HepG2 (cell line): ENCODE measurements around the gene MLANA. TPM values are rescaled to one million over a fixed set of nuclear protein-coding genes. Genes with fewer than 3 reads are reported as not detected.
A peak's percentile ranks its signal among the peaks of the same experiment; 100 is the strongest.

ENCODE experiments used
- ARID4A ChIP-seq: sonication (generic); formaldehyde crosslinking; IDR thresholded peaks from 2 replicates; pipeline ENCODE4 v1.5.0; 2020; ENCODE audit warnings: mild to moderate bottlenecking, missing genetic modification reagents, borderline replicate concordance
- ATF1 ChIP-seq: IDR thresholded peaks from 2 replicates; pipeline ENCODE4 v1.6.1; 2016; ENCODE audit warnings: mild to moderate bottlenecking, control low read depth
- GZF1 ChIP-seq: sonication (generic); formaldehyde crosslinking; IDR thresholded peaks from 2 replicates; pipeline ENCODE4 v1.5.1; 2020; ENCODE audit warnings: mild to moderate bottlenecking, missing genetic modification reagents
- HDAC6 ChIP-seq: fragments of 200-600 bp; sonication (generic); IDR thresholded peaks from 2 replicates; pipeline ENCODE4 v1.7.0; 2017; ENCODE audit warnings: mild to moderate bottlenecking, antibody characterized with exemption, low read length, low read depth
- KLF16 ChIP-seq, 2 experiments: sonication (generic) in 1 of 2; formaldehyde crosslinking in 1 of 2; IDR thresholded peaks; 2 replicates each; pipeline versions ENCODE4 v1.6.1 to v1.8.0; 2016 to 2023; ENCODE audit warnings: missing genetic modification reagents in 2 of 2, missing compliant biosample characterization in 1 of 2
- MTA1 ChIP-seq: sonication (generic); formaldehyde crosslinking; IDR thresholded peaks from 2 replicates; pipeline ENCODE4 v1.4.0; 2020; ENCODE audit warnings: missing genetic modification reagents, mild to moderate bottlenecking, borderline replicate concordance
- RAD21 ChIP-seq: fragments of 450-650 bp; formaldehyde crosslinking; IDR thresholded peaks from 2 replicates; pipeline ENCODE4 v1.5.0; 2020; ENCODE audit warnings: mild to moderate bottlenecking
- SNAI1 ChIP-seq: sonication (generic); formaldehyde crosslinking; IDR thresholded peaks from 2 replicates; pipeline ENCODE4 v1.5.0; 2020; ENCODE audit warnings: mild to moderate bottlenecking, missing genetic modification reagents, borderline replicate concordance
- SNAPC4 ChIP-seq: sonication (generic); formaldehyde crosslinking; IDR thresholded peaks from 2 replicates; pipeline ENCODE4 v1.4.0; 2020; ENCODE audit warnings: mild to moderate bottlenecking, missing genetic modification reagents
- SOX13 ChIP-seq, 3 experiments: fragments of 450-650 bp in 1 of 3; sonication (generic) in 1 of 3; formaldehyde crosslinking in 1 of 3; IDR thresholded peaks in 2 of 3; conservative IDR thresholded peaks in 1 of 3; 2 replicates each; pipeline versions ENCODE4 v1.5.0 to v1.6.1; 2016 to 2020; ENCODE audit warnings: antibody characterized with exemption in 1 of 3, mild to moderate bottlenecking in 1 of 3, missing compliant biosample characterization in 1 of 3, missing genetic modification reagents in 1 of 3, moderate library complexity in 1 of 3
- TFDP1 ChIP-seq: IDR thresholded peaks from 2 replicates; pipeline ENCODE4 v1.6.1; 2016; ENCODE audit warnings: missing compliant biosample characterization, missing genetic modification reagents, borderline replicate concordance
- TFDP2 ChIP-seq: sonication (generic); formaldehyde crosslinking; IDR thresholded peaks from 2 replicates; pipeline ENCODE4 v1.4.0; 2020; ENCODE audit warnings: missing genetic modification reagents
- ZBTB7B ChIP-seq: sonication (generic); formaldehyde crosslinking; IDR thresholded peaks from 2 replicates; pipeline ENCODE4 v1.4.0; 2020; ENCODE audit warnings: missing genetic modification reagents
- ZNF160 ChIP-seq: sonication (generic); formaldehyde crosslinking; IDR thresholded peaks from 2 replicates; pipeline ENCODE4 v1.8.0; 2022; ENCODE audit warnings: mild to moderate bottlenecking, inconsistent platforms, missing genetic modification reagents
- ZNF446 ChIP-seq: sonication (generic); formaldehyde crosslinking; IDR thresholded peaks from 2 replicates; pipeline ENCODE4 v1.5.0; 2020; ENCODE audit warnings: mild to moderate bottlenecking, missing genetic modification reagents
- ZNF792 ChIP-seq: IDR thresholded peaks from 2 replicates; pipeline ENCODE4 v1.6.1; 2016
- ZSCAN22 ChIP-seq: sonication (generic); formaldehyde crosslinking; IDR thresholded peaks from 2 replicates; pipeline ENCODE4 v1.4.0; 2020; ENCODE audit warnings: mild to moderate bottlenecking, missing genetic modification reagents
- polyA plus RNA-seq, 8 experiments: library from polyadenylated mRNA; depleted of rRNA in 3 of 8; stranded (reverse) in 7 of 8; unstranded in 1 of 8; fragments of >200 nt; fragmentation: Illumina TruSeq in 4 of 8; extraction: Trizol in 4 of 8; gene quantifications; 2 replicates each; pipeline versions ENCODE4 v1.2.1 to v1.2.3, GENCODE V29; 2011 to 2016; ENCODE audit warnings: low read depth in 4 of 8, missing spikeins in 1 of 8, mixed read lengths in 1 of 8; ENCODE audit not compliant: insufficient read depth in 1 of 8
- total RNA-seq, 5 experiments: library from RNA; depleted of rRNA; stranded (reverse); fragments of >200 nt; fragmentation: Illumina TruSeq; extraction: Trizol; gene quantifications; 2 replicates each; pipeline ENCODE4 v1.2.3, GENCODE V29; 2016; ENCODE audit warnings: low read depth in 1 of 5

Gene MLANA
- total and polyA plus RNA-seq, 2 of the 13 experiments (the other 11 are each of a cell fraction or from before 2014, with no cell fraction given) = 0.11 to 0.18 TPM

GRCh38 chr9:5886114-5886939 is 4.4 kb upstream of the MLANA start (continued):
- TF ChIP-seq HDAC6 (no peak), RAD21 (CRISPR knock-in tag) (peak; percentile 98), MTA1 (CRISPR knock-in tag) (no peak), SNAI1 (CRISPR knock-in tag) (no peak), ATF1 (no peak), ZBTB7B (CRISPR knock-in tag) (peak; percentile 54; the same call in 1 of the 2 replicates), SOX13 (IDR thresholded peaks at IDR 0.05) (no peak), SOX13 (CRISPR knock-in tag; conservative IDR thresholded peaks at IDR 0.05 in 1 of 2, IDR thresholded peaks at IDR 0.05 in 1 of 2) (no peak), SNAPC4 (CRISPR knock-in tag) (no peak), ARID4A (peak; percentile 51; the same call in 1 of the 2 replicates), ZNF160 (CRISPR knock-in tag) (no peak), TFDP2 (CRISPR knock-in tag) (0 out of 2 replicates have a peak, but pooled peaks have one; percentile 31), ZNF792 (no peak), ZNF446 (CRISPR knock-in tag) (no peak), TFDP1 (peak; percentile 22; the same call in 1 of the 2 replicates), GZF1 (no peak), ZSCAN22 (CRISPR knock-in tag) (no peak), KLF16 (CRISPR knock-in tag; IDR thresholded peaks at IDR 0.05) (peak in 1 of 2 experiments; percentile 45; a peak in 1 of 4 replicates)
